Nephron progenitor cell (in vitro differentiated cells): ENCODE measurements around the gene TMCO5A.

Experiments
- DNase-seq: peaks from one replicate; pipeline ENCODE4 v3.0.0; 2021
- H3K27ac Mint-ChIP-seq: 2 replicates; pipeline ENCODE4 v1.8.0; 2021; ENCODE audit warnings: mild to moderate bottlenecking, moderate library complexity, mixed read lengths
- H3K27me3 Mint-ChIP-seq: 2 replicates; pipeline ENCODE4 v1.8.0; 2021; ENCODE audit warnings: mild to moderate bottlenecking, low read depth, mixed read lengths; ENCODE audit not compliant: poor library complexity
- H3K36me3 Mint-ChIP-seq: 2 replicates; pipeline ENCODE4 v1.8.0; 2021; ENCODE audit warnings: low read depth, mixed read lengths
- H3K4me1 Mint-ChIP-seq: 2 replicates; pipeline ENCODE4 v1.8.0; 2021; ENCODE audit warnings: mixed read lengths
- H3K4me3 Mint-ChIP-seq: 2 replicates; pipeline ENCODE4 v1.8.0; 2021; ENCODE audit warnings: mild to moderate bottlenecking, moderate library complexity, mixed read lengths
- H3K9me3 Mint-ChIP-seq: 2 replicates; pipeline ENCODE4 v1.8.0; 2021; ENCODE audit warnings: mild to moderate bottlenecking, moderate library complexity, mixed read lengths
- TF ChIP-seq, protein P1 (sequence below): fragments of 200-600 bp; sonication (generic); IDR thresholded peaks from 2 replicates; pipeline ENCODE4 v1.5.0; 2021; ENCODE audit warnings: antibody characterized with exemption

The TMCO5A gene

DNA sequence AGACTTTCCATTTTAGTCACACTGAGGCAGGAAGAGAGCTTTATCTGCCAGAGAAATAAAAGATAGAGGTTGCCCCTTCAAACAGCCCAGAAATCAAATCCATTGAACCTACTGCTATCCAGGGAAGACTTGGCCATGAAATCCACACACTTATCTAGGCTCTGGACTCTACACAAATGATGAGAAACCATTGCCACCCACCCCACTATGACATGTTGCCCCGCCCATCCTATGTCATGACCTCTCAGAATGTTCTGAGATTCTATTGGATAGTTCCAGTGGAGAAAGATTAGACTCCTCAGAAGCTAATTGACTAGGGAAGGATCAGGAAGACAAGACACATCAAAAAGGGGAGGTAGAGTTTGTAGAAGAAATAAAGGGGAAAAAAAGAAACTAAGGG lies at the start of gene TMCO5A:
TMCO5A (plus strand) TSS at position 301 of the 400 bp plus-strand sequence. CDS start 1,684 bp downstream, outside the sequence.
- H3K36me3 Mint-ChIP-seq: no peaks in the 10 kb centered on the region
- no peak within 1 kb of the TSS for H3K4me3 Mint-ChIP-seq
- H3K4me1 Mint-ChIP-seq: peaks cover 7% of the 10 kb centered on the region
- no peak within 1 kb of the TSS for H3K27ac Mint-ChIP-seq
- no peak for DNase-seq
- TF ChIP-seq, protein P1, sequence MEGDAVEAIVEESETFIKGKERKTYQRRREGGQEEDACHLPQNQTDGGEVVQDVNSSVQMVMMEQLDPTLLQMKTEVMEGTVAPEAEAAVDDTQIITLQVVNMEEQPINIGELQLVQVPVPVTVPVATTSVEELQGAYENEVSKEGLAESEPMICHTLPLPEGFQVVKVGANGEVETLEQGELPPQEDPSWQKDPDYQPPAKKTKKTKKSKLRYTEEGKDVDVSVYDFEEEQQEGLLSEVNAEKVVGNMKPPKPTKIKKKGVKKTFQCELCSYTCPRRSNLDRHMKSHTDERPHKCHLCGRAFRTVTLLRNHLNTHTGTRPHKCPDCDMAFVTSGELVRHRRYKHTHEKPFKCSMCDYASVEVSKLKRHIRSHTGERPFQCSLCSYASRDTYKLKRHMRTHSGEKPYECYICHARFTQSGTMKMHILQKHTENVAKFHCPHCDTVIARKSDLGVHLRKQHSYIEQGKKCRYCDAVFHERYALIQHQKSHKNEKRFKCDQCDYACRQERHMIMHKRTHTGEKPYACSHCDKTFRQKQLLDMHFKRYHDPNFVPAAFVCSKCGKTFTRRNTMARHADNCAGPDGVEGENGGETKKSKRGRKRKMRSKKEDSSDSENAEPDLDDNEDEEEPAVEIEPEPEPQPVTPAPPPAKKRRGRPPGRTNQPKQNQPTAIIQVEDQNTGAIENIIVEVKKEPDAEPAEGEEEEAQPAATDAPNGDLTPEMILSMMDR: no peak
- H3K9me3 Mint-ChIP-seq: no peaks in the 10 kb centered on the region
- peaks cover 6% of the 10 kb centered on the region for H3K27me3 Mint-ChIP-seq

DNA sequence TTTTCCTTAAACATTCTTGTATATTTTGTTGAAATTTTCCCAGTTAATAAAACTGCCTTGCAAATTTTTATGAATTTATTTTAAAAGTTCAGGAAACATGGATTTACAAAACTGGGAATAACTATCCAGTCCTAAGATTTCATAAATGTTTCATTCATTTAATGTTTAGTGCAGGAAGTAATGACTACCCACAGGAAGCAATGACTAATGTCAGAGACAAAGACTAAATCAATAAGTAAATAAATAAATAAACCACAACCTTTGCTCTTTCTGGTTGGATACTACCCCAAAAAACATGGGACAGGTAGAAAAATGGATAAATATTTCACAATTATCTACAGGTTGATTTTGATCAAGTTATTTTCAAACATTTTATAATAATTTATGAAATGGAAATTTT lies 48.8 kb upstream of the TMCO5A start:
- Mint-ChIP-seq H3K36me3 (peaks cover 4% of the 10 kb centered on the region), H3K4me1 (peaks cover 37% of the 10 kb centered on the region), H3K9me3 (no peaks in the 10 kb centered on the region), H3K27ac (no peak overlapping the region), H3K4me3 (no peak overlapping the region), H3K27me3 (peaks cover 3% of the 10 kb centered on the region)
- DNase-seq: no peak
- TF ChIP-seq, protein P1: no peak

DNA sequence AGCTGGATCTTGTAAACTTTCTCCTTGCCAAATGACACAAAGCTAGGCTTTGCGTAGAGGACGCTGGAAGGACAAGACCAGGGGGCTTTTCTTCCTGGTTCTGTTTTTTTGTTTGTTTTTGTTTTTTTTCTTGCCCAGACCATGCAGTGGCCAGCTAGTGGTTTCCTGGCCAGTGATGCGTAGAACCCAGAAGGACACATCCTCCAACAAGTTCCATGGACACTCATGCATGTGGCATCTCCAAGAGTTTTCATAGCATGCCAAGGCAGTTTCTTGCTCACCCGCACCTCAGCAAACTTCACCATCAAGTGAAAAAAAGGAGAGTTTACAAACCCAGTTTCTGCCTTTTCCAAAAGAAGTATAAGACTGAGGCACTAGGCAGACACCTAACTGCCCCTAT lies 46.1 kb upstream of the TMCO5A start:
- peaks cover 3% of the 10 kb centered on the region for H3K27me3 Mint-ChIP-seq
- TF ChIP-seq, protein P1: no peak
- H3K27ac Mint-ChIP-seq: peak overlapping the region; percentile 68
- DNase-seq: no peak
- H3K4me3 Mint-ChIP-seq: no peak overlapping the region
- no peaks in the 10 kb centered on the region for H3K9me3 Mint-ChIP-seq
- H3K36me3 Mint-ChIP-seq: peaks cover 4% of the 10 kb centered on the region
- peaks cover 39% of the 10 kb centered on the region for H3K4me1 Mint-ChIP-seq

DNA sequence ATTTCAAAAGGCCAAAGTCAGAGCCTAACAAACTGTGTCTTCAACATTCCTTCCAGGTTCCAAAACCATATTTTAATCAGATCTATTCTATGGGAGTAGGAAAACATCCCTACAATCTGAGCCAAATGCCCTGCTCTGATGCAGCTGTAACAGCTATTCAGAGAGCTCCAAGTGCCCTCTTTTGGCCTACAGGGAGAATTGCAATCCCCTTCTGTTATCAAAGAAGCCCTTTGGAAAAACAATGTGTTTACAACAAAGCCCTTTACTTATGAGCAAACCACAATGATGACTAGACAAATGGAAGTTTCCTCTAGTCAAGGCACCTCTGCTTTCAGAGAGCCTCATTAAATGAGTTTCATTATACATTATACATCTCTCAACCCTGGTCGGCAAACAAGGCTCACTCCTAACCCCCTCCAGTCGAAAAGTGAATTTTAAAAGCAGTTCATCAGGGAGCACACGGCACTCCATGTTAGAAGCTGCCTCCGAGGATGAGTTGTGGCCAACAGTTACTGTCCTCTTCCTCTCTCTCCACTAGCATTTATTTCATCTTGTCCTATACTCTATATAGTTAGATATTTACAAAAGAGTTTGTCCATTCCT lies 42.6 kb upstream of the TMCO5A start:
- TF ChIP-seq, protein P1: peak; percentile 89
- Mint-ChIP-seq H3K27me3 (no peaks in the 10 kb centered on the region), H3K27ac (peak overlapping the region; percentile 9), H3K4me1 (peaks cover 26% of the 10 kb centered on the region), H3K36me3 (peaks cover 4% of the 10 kb centered on the region), H3K4me3 (no peak overlapping the region), H3K9me3 (no peaks in the 10 kb centered on the region)
- peak; percentile 21 for DNase-seq

DNA sequence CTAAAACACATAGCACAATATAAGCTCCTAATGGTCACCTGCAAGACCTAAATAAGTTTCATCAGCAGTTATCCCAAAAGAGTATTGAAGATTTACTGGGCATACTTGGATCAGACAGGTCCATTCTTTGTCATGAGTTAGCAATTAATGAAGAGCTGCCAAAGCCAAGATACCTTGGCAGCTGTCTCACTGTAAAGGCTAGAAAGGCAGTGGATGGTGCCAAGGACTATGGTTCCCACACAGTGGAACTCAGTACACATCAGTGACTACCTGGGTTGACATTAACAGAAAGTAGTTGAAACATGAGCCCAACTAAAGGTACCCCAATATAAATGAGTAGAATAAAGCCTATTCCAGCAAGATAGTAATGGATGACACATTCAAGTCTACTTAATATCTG lies 41.1 kb upstream of the TMCO5A start:
- no peak overlapping the region for H3K4me3 Mint-ChIP-seq
- no peak overlapping the region for H3K27ac Mint-ChIP-seq

DNA sequence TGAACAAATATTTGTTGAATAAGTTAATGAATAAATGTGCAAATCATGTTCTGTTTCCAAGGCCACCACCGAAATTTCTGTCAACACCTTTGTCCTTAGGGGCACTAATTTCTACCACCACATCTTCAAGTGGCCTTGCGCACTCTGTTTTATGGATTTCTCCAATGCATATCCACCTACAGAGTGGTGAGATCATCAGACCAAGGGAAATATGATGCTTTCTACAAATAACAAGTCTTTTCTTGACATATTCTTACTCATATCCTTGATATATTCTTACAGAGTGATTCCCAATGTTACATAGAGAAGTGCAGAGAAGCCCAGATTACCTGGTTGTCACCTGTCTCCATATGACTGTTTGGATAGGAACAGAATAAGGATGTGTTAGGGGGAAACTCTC lies 36.1 kb upstream of the TMCO5A start:
- no peak overlapping the region for H3K27ac Mint-ChIP-seq
- H3K4me3 Mint-ChIP-seq: no peak overlapping the region
- TF ChIP-seq, protein P1: no peak
- no peak for DNase-seq
- H3K36me3 Mint-ChIP-seq: no peaks in the 10 kb centered on the region
- no peaks in the 10 kb centered on the region for H3K27me3 Mint-ChIP-seq
- no peaks in the 10 kb centered on the region for H3K9me3 Mint-ChIP-seq
- H3K4me1 Mint-ChIP-seq: peaks cover 6% of the 10 kb centered on the region

More for the DNA sequence above, 41.1 kb upstream of the TMCO5A start:
- DNase-seq: no peak
- H3K4me1 Mint-ChIP-seq: peaks cover 21% of the 10 kb centered on the region
- TF ChIP-seq, protein P1: no peak
- H3K9me3 Mint-ChIP-seq: no peaks in the 10 kb centered on the region
- H3K27me3 Mint-ChIP-seq: no peaks in the 10 kb centered on the region
- no peaks in the 10 kb centered on the region for H3K36me3 Mint-ChIP-seq
